Rectal smooth muscle tissue (tissue), 1 donor: ENCODE measurements around the gene PPM1K.

Source experiments
- H3K27ac ChIP-seq: one replicate; pipeline ENCODE4 v1.7.0; 2013; ENCODE audit warnings: low read depth, low read length, inconsistent platforms
- H3K27me3 ChIP-seq: one replicate; pipeline ENCODE4 v1.7.0; 2013; ENCODE audit warnings: low read length; ENCODE audit not compliant: control insufficient read depth, insufficient read depth
- H3K36me3 ChIP-seq: one replicate; pipeline ENCODE4 v1.7.0; 2013; ENCODE audit warnings: low read length; ENCODE audit not compliant: control insufficient read depth, insufficient read depth
- H3K4me1 ChIP-seq: one replicate; pipeline ENCODE4 v1.7.0; 2013; ENCODE audit warnings: low read length; ENCODE audit not compliant: control insufficient read depth, insufficient read depth
- H3K4me3 ChIP-seq: one replicate; pipeline ENCODE4 v1.7.0; 2013; ENCODE audit warnings: low read length
- H3K9ac ChIP-seq: one replicate; pipeline ENCODE4 v1.7.0; 2013; ENCODE audit warnings: low read length

Gene PPM1K

GRCh38 chr4:88227734-88228133 lies 56.6 kb downstream of the PPM1K start:
- H3K27me3 ChIP-seq = no peaks in the 10 kb centered on the region
- H3K36me3 ChIP-seq = no peaks in the 10 kb centered on the region

GRCh38 chr4:88226143-88226542 lies 58.2 kb downstream of the PPM1K start:
- Histone ChIP-seq H3K27me3 (no peaks in the 10 kb centered on the region), H3K4me3 (no peak overlapping the region), H3K36me3 (no peaks in the 10 kb centered on the region), H3K27ac (no peak overlapping the region), H3K4me1 (no peaks in the 10 kb centered on the region), H3K9ac (no peak overlapping the region)

More at GRCh38 chr4:88227734-88228133, 56.6 kb downstream of the PPM1K start:
- Histone ChIP-seq H3K4me1 (no peaks in the 10 kb centered on the region), H3K4me3 (no peak overlapping the region), H3K9ac (no peak overlapping the region), H3K27ac (no peak overlapping the region)

GRCh38 chr4:88225232-88226105 lies 58.9 kb downstream of the PPM1K start:
- H3K27ac ChIP-seq = no peak overlapping the region
- H3K4me1 ChIP-seq = no peaks in the 10 kb centered on the region
- no peaks in the 10 kb centered on the region for H3K36me3 ChIP-seq

GRCh38 chr4:88223516-88223915 lies 60.8 kb downstream of the PPM1K start:
- Histone ChIP-seq H3K27ac (no peak overlapping the region), H3K9ac (no peak overlapping the region), H3K27me3 (no peaks in the 10 kb centered on the region), H3K36me3 (no peaks in the 10 kb centered on the region), H3K4me1 (peaks cover 3% of the 10 kb centered on the region), H3K4me3 (no peak overlapping the region)

More at GRCh38 chr4:88225232-88226105, 58.9 kb downstream of the PPM1K start:
- Histone ChIP-seq H3K4me3 (no peak overlapping the region), H3K9ac (no peak overlapping the region), H3K27me3 (no peaks in the 10 kb centered on the region)

GRCh38 chr4:88219099-88219498 lies 65.3 kb downstream of the PPM1K start:
- Histone ChIP-seq H3K9ac (no peak overlapping the region), H3K27me3 (no peaks in the 10 kb centered on the region), H3K36me3 (no peaks in the 10 kb centered on the region), H3K4me3 (no peak overlapping the region), H3K27ac (no peak overlapping the region), H3K4me1 (peaks cover 3% of the 10 kb centered on the region)

GRCh38 chr4:88217169-88217568 lies 67.2 kb downstream of the PPM1K start:
- no peaks in the 10 kb centered on the region for H3K36me3 ChIP-seq
- no peaks in the 10 kb centered on the region for H3K27me3 ChIP-seq
- no peak overlapping the region for H3K4me3 ChIP-seq
- no peak overlapping the region for H3K9ac ChIP-seq
- H3K27ac ChIP-seq = no peak overlapping the region
- peaks cover 3% of the 10 kb centered on the region for H3K4me1 ChIP-seq

GRCh38 chr4:88216395-88216794 lies 68.0 kb downstream of the PPM1K start:
- Histone ChIP-seq H3K36me3 (no peaks in the 10 kb centered on the region), H3K4me1 (peaks cover 3% of the 10 kb centered on the region), H3K4me3 (no peak overlapping the region)

GRCh38 chr4:88215351-88215750 lies 69.0 kb downstream of the PPM1K start:
- Histone ChIP-seq H3K27me3 (no peaks in the 10 kb centered on the region), H3K9ac (no peak overlapping the region), H3K4me3 (no peak overlapping the region)

More at GRCh38 chr4:88216395-88216794, 68.0 kb downstream of the PPM1K start:
- Histone ChIP-seq H3K27me3 (no peaks in the 10 kb centered on the region), H3K9ac (no peak overlapping the region), H3K27ac (no peak overlapping the region)

GRCh38 chr4:88212253-88212561 lies 72.2 kb downstream of the PPM1K start:
- Histone ChIP-seq H3K9ac (no peak overlapping the region), H3K36me3 (no peaks in the 10 kb centered on the region), H3K4me3 (no peak overlapping the region), H3K4me1 (no peaks in the 10 kb centered on the region), H3K27ac (no peak overlapping the region), H3K27me3 (no peaks in the 10 kb centered on the region)

More at GRCh38 chr4:88215351-88215750, 69.0 kb downstream of the PPM1K start:
- H3K27ac ChIP-seq = no peak overlapping the region
- H3K4me1 ChIP-seq = peaks cover 3% of the 10 kb centered on the region
- H3K36me3 ChIP-seq = no peaks in the 10 kb centered on the region

GRCh38 chr4:88211473-88212252 lies 72.7 kb downstream of the PPM1K start:
- Histone ChIP-seq H3K9ac (no peak overlapping the region), H3K4me1 (no peaks in the 10 kb centered on the region), H3K27ac (no peak overlapping the region), H3K36me3 (no peaks in the 10 kb centered on the region), H3K4me3 (no peak overlapping the region), H3K27me3 (no peaks in the 10 kb centered on the region)

GRCh38 chr4:88208156-88208555 lies 76.2 kb downstream of the PPM1K start:
- Histone ChIP-seq H3K27me3 (no peaks in the 10 kb centered on the region), H3K27ac (no peak overlapping the region), H3K9ac (no peak overlapping the region), H3K4me1 (no peaks in the 10 kb centered on the region), H3K36me3 (no peaks in the 10 kb centered on the region), H3K4me3 (no peak overlapping the region)
